Stimulated activated naive CD8-positive, alpha-beta T cell treated with anti-CD3 and anti-CD28 coated beads, Interleukin-15, amount 100 ng/mL, for 72 hours (primary cell): Measurements from ENCODE around the gene GRB7.
"Not testable (repeated sequence)": the region's sequence is repeated elsewhere in the genome, so short reads cannot be mapped to it uniquely, and the experiment has no call there.

Source experiments
- ATAC-seq: fragments of 150-1000 bp; cut with Tn5 transposase; 2 replicates; pipeline ENCODE4 v1.10.0; 2021; ENCODE audit warnings: mild to moderate bottlenecking, moderate library complexity
- DNase-seq, 2 donors: peaks; one replicate each; pipeline ENCODE4 v3.0.0; 2021 to 2022
- H3K27ac Mint-ChIP-seq, 2 donors: one replicate each; pipeline ENCODE4 v1.8.0; 2022; ENCODE audit warnings: mild to moderate bottlenecking in 2 of 2, mixed read lengths in 2 of 2, moderate library complexity in 2 of 2
- H3K27me3 Mint-ChIP-seq: one replicate; pipeline ENCODE4 v1.8.0; 2022; ENCODE audit warnings: mixed read lengths
- H3K4me1 Mint-ChIP-seq: one replicate; pipeline ENCODE4 v1.8.0; 2022; ENCODE audit warnings: mild to moderate bottlenecking, mixed read lengths
- H3K4me3 Mint-ChIP-seq, 2 donors: one replicate each; pipeline ENCODE4 v1.8.0; 2022; ENCODE audit warnings: mild to moderate bottlenecking in 2 of 2, mixed read lengths in 2 of 2, moderate library complexity in 1 of 2
- H3K9me3 Mint-ChIP-seq, 2 donors: one replicate each; pipeline ENCODE4 v1.8.0; 2022; ENCODE audit warnings: mixed read lengths in 2 of 2

GRB7 gene

DNA sequence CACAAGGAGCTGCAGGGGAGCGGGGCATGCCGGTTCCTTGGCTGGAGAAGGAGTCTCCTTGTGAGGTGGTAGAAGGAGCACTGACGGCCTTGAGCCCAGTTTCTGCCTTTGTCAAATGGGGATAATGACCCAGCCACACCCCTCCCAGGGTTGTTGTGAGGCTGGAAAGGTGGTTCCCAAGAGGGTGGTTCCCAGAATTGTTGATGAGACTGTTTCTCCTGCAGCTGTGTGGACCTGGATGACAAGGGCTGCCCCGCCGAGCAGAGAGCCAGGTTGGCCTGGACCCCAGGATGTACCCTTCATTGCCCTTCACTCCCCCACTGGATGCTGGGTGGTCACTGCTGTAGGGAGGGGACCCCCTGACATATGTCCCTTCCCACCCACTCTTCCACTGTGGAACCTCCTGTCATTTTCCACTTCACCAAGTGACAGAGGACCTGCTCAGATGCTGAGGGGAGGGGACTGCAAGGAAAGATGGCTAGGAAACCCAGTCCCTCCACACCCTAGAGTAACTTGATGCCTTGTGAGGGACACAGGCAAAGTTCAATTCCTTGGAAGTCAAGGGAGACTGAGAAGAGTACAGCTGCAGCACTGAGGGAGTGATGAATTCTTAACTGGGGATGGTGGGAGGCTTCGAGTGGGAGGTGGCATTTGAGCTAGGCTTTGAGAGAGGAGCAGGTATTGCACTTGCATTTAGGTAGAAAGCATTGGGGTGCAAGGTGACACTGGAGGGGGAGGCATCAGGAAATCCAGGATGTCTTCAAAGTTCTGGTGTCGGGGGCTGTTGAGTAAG, 18.0 kb upstream of the GRB7 start:
- DNase-seq = no peak
- Mint-ChIP-seq H3K4me1 (peaks cover 5% of the 10 kb centered on the region), H3K27ac (no peak overlapping the region), H3K9me3 (no peaks in the 10 kb centered on the region), H3K4me3 (no peak overlapping the region), H3K27me3 (no peaks in the 10 kb centered on the region)
- ATAC-seq = no peak

DNA sequence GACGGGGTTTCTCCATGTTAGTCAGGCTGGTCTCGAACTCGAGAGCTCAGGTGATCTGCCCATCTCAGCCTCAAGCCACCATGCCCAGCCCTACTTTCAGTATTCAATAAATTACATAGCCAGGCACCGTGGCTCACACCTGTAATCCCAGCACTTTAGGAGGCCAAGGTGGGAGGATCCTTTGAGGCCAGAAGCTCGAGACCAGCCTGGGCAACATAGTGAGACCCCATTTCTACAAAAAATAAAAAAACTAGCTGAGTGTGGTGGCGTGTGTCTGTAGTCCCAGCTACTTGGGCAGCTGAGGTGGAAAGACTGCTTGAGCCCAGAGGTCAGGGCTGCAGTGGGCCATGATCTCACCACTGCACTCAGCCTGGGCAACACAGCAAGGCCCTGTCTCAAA, 15.6 kb upstream of the GRB7 start:
- Mint-ChIP-seq H3K27me3 (no peaks in the 10 kb centered on the region), H3K9me3 (no peaks in the 10 kb centered on the region), H3K27ac (no peak overlapping the region), H3K4me3 (no peak overlapping the region), H3K4me1 (peaks cover 23% of the 10 kb centered on the region)
- no peak for DNase-seq
- ATAC-seq = no peak

DNA sequence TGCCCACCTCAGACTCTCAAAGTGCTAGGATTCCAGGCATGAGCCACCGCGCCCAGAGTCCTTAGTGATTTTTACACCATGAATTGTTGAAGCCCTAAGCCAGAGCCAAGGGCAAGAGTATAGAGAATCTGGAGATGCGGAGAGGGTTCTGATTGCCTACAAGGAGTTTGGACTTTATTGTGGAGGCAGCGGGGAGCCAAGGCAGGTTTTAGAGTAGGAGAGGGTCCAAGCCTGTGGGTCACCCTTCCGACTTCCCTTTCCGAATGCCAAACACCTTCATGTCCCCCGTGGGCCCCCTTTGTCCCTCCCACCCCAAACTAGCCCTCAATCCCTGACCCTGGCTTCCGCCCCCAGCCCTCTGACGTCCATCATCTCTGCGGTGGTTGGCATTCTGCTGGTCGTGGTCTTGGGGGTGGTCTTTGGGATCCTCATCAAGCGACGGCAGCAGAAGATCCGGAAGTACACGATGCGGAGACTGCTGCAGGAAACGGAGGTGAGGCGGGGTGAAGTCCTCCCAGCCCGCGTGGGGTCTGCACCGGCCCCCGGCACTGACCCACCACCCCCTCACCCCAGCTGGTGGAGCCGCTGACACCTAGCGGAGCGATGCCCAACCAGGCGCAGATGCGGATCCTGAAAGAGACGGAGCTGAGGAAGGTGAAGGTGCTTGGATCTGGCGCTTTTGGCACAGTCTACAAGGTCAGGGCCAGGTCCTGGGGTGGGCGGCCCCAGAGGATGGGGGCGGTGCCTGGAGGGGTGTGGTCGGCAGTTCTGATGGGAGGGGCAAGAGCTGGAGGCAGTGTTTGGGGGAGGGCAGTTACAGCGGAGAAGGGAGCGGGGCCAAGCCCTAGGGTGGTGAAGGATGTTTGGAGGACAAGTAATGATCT, 14.5 kb upstream of the GRB7 start:
- Mint-ChIP-seq H3K27me3 (no peaks in the 10 kb centered on the region), H3K4me1 (peaks cover 24% of the 10 kb centered on the region), H3K27ac (no peak overlapping the region), H3K4me3 (no peak overlapping the region), H3K9me3 (no peaks in the 10 kb centered on the region)
- DNase-seq = no peak
- peak; percentile 50 for ATAC-seq

DNA sequence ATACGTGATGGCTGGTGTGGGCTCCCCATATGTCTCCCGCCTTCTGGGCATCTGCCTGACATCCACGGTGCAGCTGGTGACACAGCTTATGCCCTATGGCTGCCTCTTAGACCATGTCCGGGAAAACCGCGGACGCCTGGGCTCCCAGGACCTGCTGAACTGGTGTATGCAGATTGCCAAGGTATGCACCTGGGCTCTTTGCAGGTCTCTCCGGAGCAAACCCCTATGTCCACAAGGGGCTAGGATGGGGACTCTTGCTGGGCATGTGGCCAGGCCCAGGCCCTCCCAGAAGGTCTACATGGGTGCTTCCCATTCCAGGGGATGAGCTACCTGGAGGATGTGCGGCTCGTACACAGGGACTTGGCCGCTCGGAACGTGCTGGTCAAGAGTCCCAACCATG, 13.0 kb upstream of the GRB7 start:
- Mint-ChIP-seq H3K27ac (no peak overlapping the region), H3K9me3 (no peaks in the 10 kb centered on the region)
- DNase-seq = no peak

DNA sequence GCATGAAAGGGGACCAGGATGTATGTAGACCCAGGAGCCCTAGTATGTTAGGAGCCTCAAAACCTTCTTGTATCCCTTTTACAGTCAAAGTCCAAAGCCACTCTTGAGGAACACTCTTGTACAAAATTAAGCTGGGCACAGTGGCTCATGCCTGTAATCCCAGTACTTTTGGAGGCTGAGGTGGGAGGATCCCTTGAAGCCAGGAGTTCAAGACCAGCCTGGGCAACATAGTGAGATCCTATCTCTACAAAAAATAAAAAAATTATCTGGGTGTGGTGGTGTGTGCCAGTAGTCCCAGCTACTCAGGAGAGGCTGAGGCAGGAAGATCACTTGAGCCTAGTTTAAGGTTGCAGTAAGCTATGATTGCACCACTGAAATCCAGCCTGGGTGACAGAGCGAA, 11.8 kb upstream of the GRB7 start:
- peaks cover 43% of the 10 kb centered on the region for H3K4me1 Mint-ChIP-seq
- H3K9me3 Mint-ChIP-seq, H3K27me3 Mint-ChIP-seq, DNase-seq, ATAC-seq, H3K27ac Mint-ChIP-seq, H3K4me3 Mint-ChIP-seq: not testable (repeated sequence)

More for the DNA sequence above, 13.0 kb upstream of the GRB7 start:
- no peaks in the 10 kb centered on the region for H3K27me3 Mint-ChIP-seq
- no peak for ATAC-seq
- no peak overlapping the region for H3K4me3 Mint-ChIP-seq
- H3K4me1 Mint-ChIP-seq = peaks cover 39% of the 10 kb centered on the region

DNA sequence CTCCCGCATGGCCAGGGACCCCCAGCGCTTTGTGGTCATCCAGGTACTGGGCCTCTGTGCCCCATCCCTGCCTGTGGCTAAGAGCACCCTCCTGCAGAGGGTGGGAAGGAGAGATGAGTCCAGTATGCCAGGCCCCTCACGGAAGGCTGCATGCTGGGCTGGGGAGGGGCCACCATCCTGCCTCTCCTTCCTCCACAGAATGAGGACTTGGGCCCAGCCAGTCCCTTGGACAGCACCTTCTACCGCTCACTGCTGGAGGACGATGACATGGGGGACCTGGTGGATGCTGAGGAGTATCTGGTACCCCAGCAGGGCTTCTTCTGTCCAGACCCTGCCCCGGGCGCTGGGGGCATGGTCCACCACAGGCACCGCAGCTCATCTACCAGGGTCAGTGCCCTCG, 11.1 kb upstream of the GRB7 start:
- no peak overlapping the region for H3K27ac Mint-ChIP-seq
- H3K27me3 Mint-ChIP-seq = no peaks in the 10 kb centered on the region
- no peak overlapping the region for H3K4me3 Mint-ChIP-seq
- H3K9me3 Mint-ChIP-seq = no peaks in the 10 kb centered on the region
- DNase-seq (no peak), ATAC-seq (no peak)
- H3K4me1 Mint-ChIP-seq = peaks cover 43% of the 10 kb centered on the region

DNA sequence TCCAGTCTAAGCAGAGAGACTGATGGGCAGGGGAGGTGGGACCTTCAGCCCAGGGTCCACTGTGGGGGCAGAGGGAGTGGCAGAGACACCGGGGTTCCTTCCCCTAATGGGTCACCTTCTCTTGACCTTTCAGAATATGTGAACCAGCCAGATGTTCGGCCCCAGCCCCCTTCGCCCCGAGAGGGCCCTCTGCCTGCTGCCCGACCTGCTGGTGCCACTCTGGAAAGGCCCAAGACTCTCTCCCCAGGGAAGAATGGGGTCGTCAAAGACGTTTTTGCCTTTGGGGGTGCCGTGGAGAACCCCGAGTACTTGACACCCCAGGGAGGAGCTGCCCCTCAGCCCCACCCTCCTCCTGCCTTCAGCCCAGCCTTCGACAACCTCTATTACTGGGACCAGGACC, 10.2 kb upstream of the GRB7 start:
- H3K9me3 Mint-ChIP-seq = no peaks in the 10 kb centered on the region
- DNase-seq = no peak
- H3K27ac Mint-ChIP-seq = peak overlapping the region in 1 of 2 donors; percentile 48
- no peak overlapping the region for H3K4me3 Mint-ChIP-seq
- peaks cover 43% of the 10 kb centered on the region for H3K4me1 Mint-ChIP-seq
- no peak for ATAC-seq
- H3K27me3 Mint-ChIP-seq = no peaks in the 10 kb centered on the region

DNA sequence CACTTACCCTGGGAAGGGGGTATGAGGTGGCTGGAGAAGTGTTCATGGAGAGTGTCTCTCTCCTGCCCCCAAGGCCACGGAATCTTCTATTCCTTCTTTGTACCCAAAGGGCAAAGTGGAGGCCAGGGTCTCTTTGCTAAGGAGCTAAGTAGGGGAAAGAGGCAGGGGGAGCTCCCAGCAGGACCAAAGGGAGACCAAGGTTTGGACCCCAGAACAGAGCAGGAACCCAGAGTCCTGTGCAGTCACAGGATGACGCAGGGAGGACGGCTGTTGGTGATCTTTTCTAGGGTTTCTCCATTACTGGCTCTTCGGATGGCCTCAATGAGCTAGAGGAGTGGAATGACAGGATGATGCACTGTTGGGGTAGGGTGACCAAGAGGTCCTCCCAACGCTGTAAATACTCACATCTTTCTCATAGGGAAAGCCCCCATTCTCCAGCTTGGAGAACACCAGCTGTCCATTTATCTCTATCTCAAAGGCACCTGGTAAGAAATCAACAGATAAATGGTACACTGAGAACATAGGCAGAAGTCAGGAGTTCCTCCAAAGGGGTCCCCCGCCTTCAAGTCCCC, 8.4 kb upstream of the GRB7 start:
- peaks cover 38% of the 10 kb centered on the region for H3K4me1 Mint-ChIP-seq
- no peaks in the 10 kb centered on the region for H3K27me3 Mint-ChIP-seq
- H3K27ac Mint-ChIP-seq = peak overlapping the region; percentile 90 to 98
- no peaks in the 10 kb centered on the region for H3K9me3 Mint-ChIP-seq
- no peak for DNase-seq
- H3K4me3 Mint-ChIP-seq = peak overlapping the region; percentile 91 to 93
- no peak for ATAC-seq

DNA sequence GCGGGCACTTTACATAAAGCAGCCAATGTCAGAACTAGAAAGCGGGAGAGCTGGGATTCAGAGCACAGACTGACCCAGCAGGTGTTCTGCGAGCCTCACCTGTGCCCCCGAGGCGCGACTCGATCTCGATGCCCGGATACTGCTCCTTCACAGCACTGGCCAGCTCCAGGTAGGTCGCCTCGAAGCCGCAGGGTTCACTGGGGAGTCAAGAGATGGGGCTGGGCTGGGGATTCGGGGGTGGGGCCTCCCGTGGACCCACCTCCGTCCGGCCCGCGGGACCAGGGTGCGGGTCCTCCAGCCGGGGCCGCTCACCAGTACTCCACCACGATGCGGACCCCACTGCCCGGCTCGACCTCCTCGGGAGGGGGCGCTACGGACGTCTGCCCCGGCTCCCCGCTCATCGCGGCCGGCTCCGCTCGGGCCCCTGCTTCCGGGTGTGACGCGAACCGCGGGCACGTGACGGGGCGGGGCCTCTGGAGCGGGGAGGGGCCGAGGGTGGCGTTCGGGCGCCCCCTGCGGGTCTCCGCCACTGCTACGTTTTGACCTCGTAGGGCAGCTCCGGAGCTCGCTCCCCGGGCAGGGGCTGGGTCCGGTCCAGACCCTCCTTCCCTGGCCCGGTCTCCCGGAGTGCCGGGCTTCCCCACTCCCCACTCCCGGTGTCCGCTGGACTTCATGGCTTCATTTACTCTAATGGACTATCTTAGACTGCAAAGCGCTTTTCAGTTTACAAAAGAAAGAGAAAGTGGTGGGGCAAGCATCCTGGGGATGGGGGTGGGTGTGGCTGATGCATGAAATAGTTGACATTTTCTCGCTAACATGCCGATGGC, 7.4 kb upstream of the GRB7 start, which contains the start of gene MIEN1:
Gene MIEN1 (minus strand): TSS at position 438 of the 827 bp plus-strand sequence. CDS start 37 bp downstream, at position 401.
- Mint-ChIP-seq H3K9me3 (no peaks in the 10 kb centered on the region), H3K27ac (peak within 1 kb of the TSS; percentile 90 to 98), H3K4me3 (peak within 1 kb of the TSS; percentile 91 to 93), H3K4me1 (peaks cover 38% of the 10 kb centered on the region), H3K27me3 (no peaks in the 10 kb centered on the region)
- peak; percentile 95 to 96 for DNase-seq
- ATAC-seq = peak; percentile 91

DNA sequence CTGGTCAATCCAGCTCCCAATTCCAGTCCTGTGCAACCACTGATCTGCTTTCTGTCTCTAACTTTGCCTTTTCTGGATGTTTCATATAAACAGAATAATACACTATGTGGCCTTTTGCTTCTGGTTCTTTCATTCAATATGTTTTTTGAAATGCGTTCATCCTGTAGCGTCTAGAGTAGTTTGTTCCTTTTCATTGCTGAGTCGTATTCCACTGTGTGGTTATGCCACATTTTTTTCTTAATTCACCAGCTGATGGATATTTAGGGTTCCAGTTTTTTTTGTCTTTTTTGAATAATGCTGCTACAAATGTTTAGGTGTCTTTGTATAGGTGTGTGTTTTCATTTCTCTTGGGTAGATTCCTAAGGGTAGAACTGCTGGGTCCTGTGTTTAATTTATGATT, 5.2 kb upstream of the GRB7 start:
- no peak overlapping the region for H3K4me3 Mint-ChIP-seq
- H3K4me1 Mint-ChIP-seq = peaks cover 26% of the 10 kb centered on the region
- ATAC-seq = no peak
- H3K9me3 Mint-ChIP-seq = no peaks in the 10 kb centered on the region
- H3K27ac Mint-ChIP-seq = no peak overlapping the region
- peaks cover 20% of the 10 kb centered on the region for H3K27me3 Mint-ChIP-seq
- no peak for DNase-seq

DNA sequence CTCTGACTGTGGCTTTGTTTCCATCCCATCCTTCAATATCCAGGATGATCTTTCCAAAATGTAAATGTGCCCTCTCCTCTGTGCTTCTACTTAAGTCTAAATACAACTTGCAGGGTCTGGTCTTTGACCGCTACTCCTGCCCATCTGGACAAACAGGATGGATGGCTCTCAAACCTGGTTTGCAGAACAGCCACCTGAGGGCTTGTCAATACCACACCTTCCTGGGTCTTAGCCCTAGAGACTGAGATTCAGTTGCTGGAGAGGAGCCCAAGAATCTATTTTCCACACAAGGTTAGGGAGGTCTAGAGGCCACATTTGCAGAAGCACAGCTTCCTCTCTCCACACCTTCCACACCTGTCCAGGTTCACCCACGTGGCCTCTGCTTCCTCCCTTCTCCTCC, 1.9 kb upstream of the GRB7 start:
- Mint-ChIP-seq H3K9me3 (no peaks in the 10 kb centered on the region), H3K27me3 (peaks cover 50% of the 10 kb centered on the region), H3K4me1 (peaks cover 40% of the 10 kb centered on the region), H3K27ac (no peak overlapping the region), H3K4me3 (no peak overlapping the region)
- ATAC-seq (no peak), DNase-seq (no peak)

DNA sequence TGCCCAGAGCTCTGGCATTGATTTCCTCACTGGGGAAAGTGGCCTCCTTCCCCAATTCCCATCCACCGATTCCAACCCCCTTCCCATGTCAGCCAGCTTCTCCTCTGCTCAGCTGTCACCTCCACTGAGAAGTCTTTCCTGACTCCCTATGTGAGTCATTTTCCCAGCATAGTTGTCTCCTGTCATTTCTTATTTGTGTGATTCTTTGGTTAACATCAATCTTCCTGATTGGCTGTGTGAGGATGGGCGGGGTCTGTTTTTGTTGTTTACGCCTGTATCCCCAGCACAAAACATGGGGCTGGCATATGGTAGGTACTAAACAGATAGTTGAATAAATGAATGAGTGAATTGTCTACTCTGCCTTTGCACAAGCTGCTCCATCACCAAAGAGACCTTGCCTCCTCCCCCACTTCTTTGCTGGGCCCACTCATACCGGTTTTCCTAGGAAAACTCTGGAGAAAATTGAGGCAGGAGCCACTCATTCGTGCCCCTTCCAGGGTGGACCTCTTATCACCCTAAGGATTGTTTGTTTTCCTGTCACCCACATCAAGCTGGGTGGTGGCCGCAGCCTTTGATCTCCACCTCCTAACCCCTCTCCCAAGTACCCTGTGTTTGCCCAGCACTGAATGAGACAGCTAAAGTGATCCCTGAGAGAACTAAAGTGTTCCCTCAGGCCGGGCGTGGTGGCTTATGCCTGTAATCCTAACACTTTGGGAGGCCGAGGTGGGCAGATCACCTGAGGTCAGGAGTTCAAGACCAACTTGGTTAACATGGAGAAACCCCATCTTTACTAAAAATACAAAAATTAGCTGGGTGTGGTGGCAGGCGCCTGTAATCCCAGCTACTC, 1.2 kb upstream of the GRB7 start:
- peaks cover 44% of the 10 kb centered on the region for H3K4me1 Mint-ChIP-seq
- ATAC-seq (no peak), DNase-seq (no peak)
- no peaks in the 10 kb centered on the region for H3K9me3 Mint-ChIP-seq
- H3K27ac Mint-ChIP-seq = no peak overlapping the region
- peak overlapping the region in 1 of 2 donors; percentile 30 for H3K4me3 Mint-ChIP-seq
- H3K27me3 Mint-ChIP-seq = peaks cover 56% of the 10 kb centered on the region

DNA sequence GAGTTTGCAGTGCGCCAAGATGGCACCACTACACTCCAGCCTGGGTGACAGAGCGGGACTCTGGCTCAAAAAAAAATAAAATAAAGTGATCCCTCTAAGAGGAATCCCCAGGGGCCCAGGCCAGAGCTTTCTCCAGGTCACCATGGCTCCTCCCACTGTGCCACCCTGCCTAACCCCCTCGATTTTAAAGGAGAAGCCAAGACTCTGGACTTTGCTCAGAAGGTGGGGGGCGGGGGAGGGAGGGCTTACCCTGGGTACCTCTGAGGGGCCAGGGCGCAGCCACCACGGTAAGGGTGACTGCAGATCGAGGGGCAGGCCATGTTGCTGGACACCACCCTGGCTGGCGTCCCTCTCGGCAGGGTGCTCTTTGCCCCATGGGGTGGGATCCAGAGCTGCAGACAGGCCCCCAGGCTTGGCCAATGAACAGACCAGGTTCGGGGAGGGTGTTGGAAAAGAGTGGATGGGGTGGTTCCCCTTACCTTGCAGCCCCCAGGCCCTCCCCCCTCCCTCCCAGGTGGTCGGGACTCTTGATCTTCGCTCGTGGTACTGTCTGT, 455 bp upstream of the GRB7 start:
- DNase-seq = no peak
- Mint-ChIP-seq H3K9me3 (no peaks in the 10 kb centered on the region), H3K4me3 (peak overlapping the region; percentile 51 to 89), H3K4me1 (peaks cover 44% of the 10 kb centered on the region), H3K27ac (no peak overlapping the region), H3K27me3 (peaks cover 58% of the 10 kb centered on the region)
- no peak for ATAC-seq

DNA sequence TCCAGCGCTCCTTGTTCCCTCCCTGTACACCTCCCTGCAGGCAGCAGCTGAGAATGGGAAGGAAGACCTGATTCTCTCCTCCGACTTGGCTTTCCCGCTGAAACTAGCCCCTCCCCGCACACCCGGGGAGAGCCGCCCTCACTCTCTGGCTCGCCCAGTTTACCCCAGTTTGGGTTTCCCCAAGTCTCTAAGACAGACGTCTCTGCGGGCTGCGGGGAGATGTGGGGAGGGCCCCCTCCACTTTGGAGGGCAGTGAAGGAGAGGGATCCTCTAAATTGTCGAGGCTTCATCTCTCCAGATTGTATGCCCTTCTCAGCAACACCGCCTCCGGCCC, 797 bp downstream of the GRB7 start:
- peaks cover 58% of the 10 kb centered on the region for H3K27me3 Mint-ChIP-seq
- ATAC-seq = peak; percentile 97
- peak; percentile 34 to 73 for DNase-seq
- peaks cover 44% of the 10 kb centered on the region for H3K4me1 Mint-ChIP-seq
- peak overlapping the region; percentile 9 to 97 for H3K27ac Mint-ChIP-seq
- peak overlapping the region; percentile 89 to 93 for H3K4me3 Mint-ChIP-seq
- H3K9me3 Mint-ChIP-seq = no peaks in the 10 kb centered on the region
